PC-9 (cell line): ENCODE results near the gene DOCK2. TPM values are rescaled to one million over a fixed set of nuclear protein-coding genes. Genes with fewer than 3 reads are reported as not detected.

Experiments used
- BruUV-seq: library from RNA; stranded (reverse); fragments of 400-500 nt; replicated peaks from 2 replicates; lab custom pipeline; 2021; lab: Mats Ljungman, UMichigan
- CTCF ChIA-PET: fragments of 300-600 bp; sonication (Branson Sonifier 250); formaldehyde crosslinking; loops from one replicate; lab custom pipeline; 2022; ENCODE audit warnings: antibody characterized with exemption; lab: Charles Lee
- POLR2A ChIA-PET: fragments of 300-600 bp; sonication (Branson Sonifier 250); formaldehyde crosslinking; loops from one replicate; lab custom pipeline; 2022; ENCODE audit warnings: antibody characterized with exemption; ENCODE audit not compliant: unreplicated experiment; lab: Charles Lee
- DNase-seq, 2 experiments: peaks; one replicate each; pipeline versions ENCODE4 v3.0.0 to v3.0.0-alpha.2; 2015 to 2022; ENCODE audit warnings: mixed read lengths in 1 of 2
- H2AFZ ChIP-seq: fragments of 200-600 bp; sonication (generic); 2 replicates; pipeline ENCODE4 v1.8.1; 2017; ENCODE audit warnings: antibody characterized with exemption
- H3F3A ChIP-seq: fragments of 200-600 bp; sonication (generic); 2 replicates; pipeline ENCODE4 v1.8.1; 2017; ENCODE audit warnings: antibody characterized with exemption, mild to moderate bottlenecking, low read depth; ENCODE audit not compliant: insufficient read depth
- H3K27ac ChIP-seq: fragments of 200-600 bp; sonication (generic); 2 replicates; pipeline ENCODE4 v1.6.1; 2016; ENCODE audit warnings: mixed run types
- H3K27me3 ChIP-seq: fragments of 200-600 bp; sonication (generic); 2 replicates; pipeline ENCODE4 v1.6.1; 2016; ENCODE audit warnings: low read depth, mixed run types; ENCODE audit not compliant: insufficient read depth
- H3K36me3 ChIP-seq: fragments of 200-600 bp; sonication (generic); 2 replicates; pipeline ENCODE4 v1.6.1; 2016; ENCODE audit warnings: low read depth, mixed run types
- H3K4me1 ChIP-seq: fragments of 200-600 bp; sonication (generic); replicated peaks from 2 replicates; pipeline ENCODE4 v1.6.1; 2016; ENCODE audit warnings: mixed run types; ENCODE audit not compliant: insufficient read depth
- H3K4me2 ChIP-seq: fragments of 200-600 bp; sonication (generic); 2 replicates; pipeline ENCODE4 v1.6.1; 2017; ENCODE audit warnings: mixed run types
- H3K4me3 ChIP-seq: fragments of 200-600 bp; sonication (generic); 2 replicates; pipeline ENCODE4 v1.6.1; 2016; ENCODE audit warnings: mixed run types
- H3K79me2 ChIP-seq: fragments of 200-600 bp; sonication (generic); 2 replicates; pipeline ENCODE4 v1.6.1; 2017; ENCODE audit warnings: low read depth, mixed run types
- H3K9me2 ChIP-seq: fragments of 200-600 bp; sonication (generic); 2 replicates; pipeline ENCODE4 v1.8.1; 2017; ENCODE audit warnings: mild to moderate bottlenecking; ENCODE audit not compliant: insufficient read depth
- H3K9me3 ChIP-seq: fragments of 200-600 bp; sonication (generic); 2 replicates; pipeline ENCODE4 v1.8.1; 2016; ENCODE audit warnings: low read depth; ENCODE audit not compliant: insufficient read depth
- H4K20me1 ChIP-seq: fragments of 200-600 bp; sonication (generic); 2 replicates; pipeline ENCODE4 v1.8.1; 2017; ENCODE audit not compliant: insufficient read depth
- CTCF ChIP-seq: fragments of 200-600 bp; sonication (generic); conservative IDR thresholded peaks from 2 replicates; pipeline ENCODE4 v1.6.1; 2017; ENCODE audit warnings: mixed run types, antibody characterized with exemption, mild to moderate bottlenecking, moderate library complexity
- EZH2 ChIP-seq: fragments of 200-600 bp; sonication (generic); IDR thresholded peaks from 2 replicates; pipeline ENCODE4 v1.8.0; 2017; ENCODE audit warnings: antibody characterized with exemption, low read depth
- intact Hi-C: fragments of 100-400 bp; cut with micrococcal nuclease; formaldehyde crosslinking; loops from one replicate; pipeline ENCODE4 v1.10.0; 2022; ENCODE audit not compliant: unreplicated experiment
- total RNA-seq: library from RNA; stranded (reverse); gene quantifications from 2 replicates; pipeline ENCODE4 v1.2.3, GENCODE V29; 2021

Gene DOCK2
- total RNA-seq, 1 experiment from 2014 or later: 0.41 TPM

GRCh38 chr5:169602535-169602934, 34.5 kb upstream of the DOCK2 start:
- no peak overlapping the region for H2AFZ ChIP-seq
- TF ChIP-seq CTCF (no peak), EZH2 (no peak)
- peaks cover 4% of the 10 kb centered on the region; the same call in 1 of the 2 replicates for H3F3A ChIP-seq
- ChIA-PET CTCF (no interaction called here), POLR2A (no interaction called here)
- BruUV-seq: no TSS peak
- H3K4me1 ChIP-seq: no peaks in the 10 kb centered on the region
- no peak overlapping the region for H3K27ac ChIP-seq
- H3K9me2 ChIP-seq: no peaks in the 10 kb centered on the region
- intact Hi-C loops: no loop called here
- H4K20me1 ChIP-seq: no peaks in the 10 kb centered on the region
- no peaks in the 10 kb centered on the region for H3K27me3 ChIP-seq
- no peaks in the 10 kb centered on the region for H3K9me3 ChIP-seq
- no peak overlapping the region for H3K4me2 ChIP-seq
- H3K4me3 ChIP-seq: no peak overlapping the region
- DNase-seq: no peak
- H3K36me3 ChIP-seq: peaks cover 54% of the 10 kb centered on the region
- no peaks in the 10 kb centered on the region for H3K79me2 ChIP-seq

GRCh38 chr5:169606279-169606678, 30.8 kb upstream of the DOCK2 start:
- no peak overlapping the region for H3K4me3 ChIP-seq
- peaks cover 28% of the 10 kb centered on the region; the same call in 1 of the 2 replicates for H3K36me3 ChIP-seq
- no peaks in the 10 kb centered on the region for H3K4me1 ChIP-seq
- no peaks in the 10 kb centered on the region for H3K27me3 ChIP-seq
- H3K4me2 ChIP-seq: no peak overlapping the region
- intact Hi-C loops: no loop called here
- peaks cover 4% of the 10 kb centered on the region; the same call in 1 of the 2 replicates for H3F3A ChIP-seq
- DNase-seq: no peak
- CTCF ChIA-PET: no interaction called here
- no peaks in the 10 kb centered on the region for H3K79me2 ChIP-seq
- no peak overlapping the region for H3K27ac ChIP-seq
- POLR2A ChIA-PET: no interaction called here
- no peaks in the 10 kb centered on the region for H3K9me2 ChIP-seq
- BruUV-seq: no TSS peak
- peaks cover 5% of the 10 kb centered on the region for H3K9me3 ChIP-seq
- no peak overlapping the region for H2AFZ ChIP-seq
- no peak for TF ChIP-seq CTCF
- TF ChIP-seq EZH2: no peak
- H4K20me1 ChIP-seq: no peaks in the 10 kb centered on the region

- H2AFZ ChIP-seq: no peak overlapping the region
- TF ChIP-seq CTCF (no peak), EZH2 (no peak)
- ChIA-PET POLR2A (no interaction called here), CTCF (no interaction called here)
- no peaks in the 10 kb centered on the region for H4K20me1 ChIP-seq
- no peak overlapping the region for H3K4me3 ChIP-seq
- intact Hi-C loops: no loop called here
- no peaks in the 10 kb centered on the region for H3K79me2 ChIP-seq
- H3K27me3 ChIP-seq: no peaks in the 10 kb centered on the region
- no TSS peak for BruUV-seq
- no peaks in the 10 kb centered on the region for H3K4me1 ChIP-seq
- peaks cover 13% of the 10 kb centered on the region; the same call in 1 of the 2 replicates for H3K36me3 ChIP-seq
- no peaks in the 10 kb centered on the region for H3K9me2 ChIP-seq
- no peak overlapping the region for H3K27ac ChIP-seq
- no peak overlapping the region for H3K4me2 ChIP-seq
- no peak for DNase-seq
- peaks cover 4% of the 10 kb centered on the region; the same call in 1 of the 2 replicates for H3F3A ChIP-seq
- H3K9me3 ChIP-seq: peaks cover 5% of the 10 kb centered on the region
Measured at GRCh38 chr5:169607882-169608281, 29.2 kb upstream of the DOCK2 start.
